H1 (cell line): ENCODE data around the gene NSFL1C. TPM values are rescaled to one million over a fixed set of nuclear protein-coding genes. Genes with fewer than 3 reads are reported as not detected.

Experiments
- CTCF ChIA-PET: fragments of 300-600 bp; sonication (Branson Sonifier 250); formaldehyde crosslinking; loops from one replicate; lab custom pipeline; 2021; ENCODE audit not compliant: partially characterized antibody; lab: Charles Lee
- POLR2A ChIA-PET: fragments of 300-600 bp; sonication (Branson Sonifier 250); formaldehyde crosslinking; loops from one replicate; lab custom pipeline; 2021; ENCODE audit warnings: inconsistent platforms; ENCODE audit not compliant: partially characterized antibody; lab: Charles Lee
- DNase-seq, 2 experiments: peaks; one replicate each; pipeline versions ENCODE4 v3.0.0 to v3.0.0-alpha.2; 2010 to 2022; ENCODE audit warnings: low spot score in 2 of 2, low read depth in 1 of 2, mixed read lengths in 1 of 2
- FAIRE-seq: peaks from 2 replicates; lab custom pipeline; 2011; peaks lifted over from hg19 to GRCh38; lab: Jason Lieb, UNC
- H2AFZ ChIP-seq: 2 replicates; pipeline ENCODE4 v1.8.1; 2012; ENCODE audit warnings: low read length, inconsistent platforms
- H2AK5ac ChIP-seq: 2 replicates; pipeline ENCODE4 v1.6.1; 2013; ENCODE audit warnings: low read depth, low read length
- H2BK120ac ChIP-seq: replicated peaks from 2 replicates; pipeline ENCODE3; 2013; ENCODE audit warnings: low read depth, low read length, inconsistent platforms
- H2BK12ac ChIP-seq: 2 replicates; pipeline ENCODE4 v1.6.1; 2013; ENCODE audit warnings: low read depth, low read length
- H2BK15ac ChIP-seq: 2 replicates; pipeline ENCODE4 v1.6.1; 2013; ENCODE audit warnings: low read length
- H2BK20ac ChIP-seq: 2 replicates; pipeline ENCODE4 v1.6.1; 2013; ENCODE audit warnings: low read length
- H2BK5ac ChIP-seq: 2 replicates; pipeline ENCODE4 v1.6.1; 2013; ENCODE audit warnings: low read depth, low read length
- H3K14ac ChIP-seq: 2 replicates; pipeline ENCODE4 v1.6.1; 2013; ENCODE audit warnings: inconsistent platforms; ENCODE audit not compliant: insufficient read length
- H3K18ac ChIP-seq: 2 replicates; pipeline ENCODE4 v1.6.1; 2013; ENCODE audit warnings: low read length; ENCODE audit errors: extremely low read depth
- H3K23ac ChIP-seq: 2 replicates; pipeline ENCODE4 v1.6.1; 2013; ENCODE audit warnings: inconsistent platforms; ENCODE audit not compliant: insufficient read length
- H3K23me2 ChIP-seq: 2 replicates; pipeline ENCODE4 v1.6.1; 2013; ENCODE audit warnings: low read depth, low read length
- H3K27ac ChIP-seq: 2 replicates; pipeline ENCODE4 v1.6.1; 2011; ENCODE audit warnings: low read depth, low read length, inconsistent platforms
- H3K27me3 ChIP-seq, 4 experiments: replicated peaks in 1 of 4; 1 replicate in 1 of 4; 2 replicates in 3 of 4; pipeline versions ENCODE4 v1.6.1 to v1.8.1; 2011 to 2013; ENCODE audit warnings: low read length in 3 of 4, mild to moderate bottlenecking in 3 of 4, inconsistent platforms in 2 of 4, mixed read lengths in 2 of 4, moderate library complexity in 1 of 4; ENCODE audit not compliant: control insufficient read depth in 3 of 4, insufficient read depth in 3 of 4; ENCODE audit errors: extremely low read depth in 1 of 4
- H3K36me3 ChIP-seq, 4 experiments: 2 replicates each; pipeline versions ENCODE4 v1.6.1 to v1.8.1; 2011 to 2013; ENCODE audit warnings: mild to moderate bottlenecking in 4 of 4, low read length in 3 of 4, moderate library complexity in 2 of 4, control low read depth in 1 of 4, inconsistent platforms in 1 of 4; ENCODE audit not compliant: insufficient read depth in 4 of 4, control insufficient read depth in 2 of 4
- H3K4ac ChIP-seq: replicated peaks from 2 replicates; pipeline ENCODE3; 2013; ENCODE audit warnings: low read length, low read depth, mixed read lengths, inconsistent platforms; ENCODE audit not compliant: insufficient read length
- H3K4me1 ChIP-seq, 4 experiments: replicated peaks in 1 of 4; 1 replicate in 1 of 4; 2 replicates in 3 of 4; pipeline versions ENCODE4 v1.6.1 to v1.8.1; 2011 to 2013; ENCODE audit warnings: low read length in 3 of 4, inconsistent platforms in 2 of 4, mixed read lengths in 1 of 4; ENCODE audit not compliant: insufficient read depth in 4 of 4, control insufficient read depth in 3 of 4
- H3K4me2 ChIP-seq, 2 experiments: 2 replicates each; pipeline versions ENCODE4 v1.6.1 to v1.8.1; 2011 to 2013; ENCODE audit warnings: low read depth in 2 of 2, low read length in 2 of 2, control low read depth in 1 of 2, inconsistent platforms in 1 of 2, mild to moderate bottlenecking in 1 of 2; ENCODE audit not compliant: insufficient read depth in 1 of 2
- H3K4me3 ChIP-seq, 4 experiments: fragments of 200-600, 300-600 bp in 1 of 4; sonication (generic), shearing (Covaris generic), sonication (Bioruptor Twin) in 1 of 4; 2 replicates each; pipeline versions ENCODE4 v1.5.1 to v1.8.1; 2011 to 2016; ENCODE audit warnings: low read length in 4 of 4, low read depth in 3 of 4, control low read depth in 2 of 4, inconsistent platforms in 2 of 4, mild to moderate bottlenecking in 2 of 4, mixed read lengths in 1 of 4, moderate library complexity in 1 of 4; ENCODE audit not compliant: insufficient read depth in 2 of 4; ENCODE audit errors: extremely low read depth in 1 of 4
- H3K56ac ChIP-seq: replicated peaks from 2 replicates; pipeline ENCODE3; 2013; ENCODE audit warnings: low read depth, mild to moderate bottlenecking, mixed read lengths, low read length, inconsistent platforms; ENCODE audit not compliant: insufficient read length
- H3K79me1 ChIP-seq: 2 replicates; pipeline ENCODE4 v1.6.1; 2013; ENCODE audit warnings: low read depth, low read length, control low read depth
- H3K79me2 ChIP-seq, 2 experiments: 2 replicates each; pipeline versions ENCODE4 v1.6.1 to v1.8.1; 2012 to 2013; ENCODE audit warnings: low read length in 2 of 2, mild to moderate bottlenecking in 2 of 2, inconsistent platforms in 1 of 2; ENCODE audit not compliant: insufficient read depth in 2 of 2, control insufficient read depth in 1 of 2
- H3K9ac ChIP-seq, 4 experiments: replicated peaks in 1 of 4; 1 replicate in 1 of 4; 2 replicates in 3 of 4; pipeline versions ENCODE4 v1.6.1 to v1.8.1; 2011 to 2013; ENCODE audit warnings: low read depth in 3 of 4, low read length in 3 of 4, control low read depth in 2 of 4, mild to moderate bottlenecking in 2 of 4, moderate library complexity in 2 of 4, inconsistent platforms in 1 of 4; ENCODE audit errors: extremely low read depth in 1 of 4
- H3K9me3 ChIP-seq, 2 experiments: 2 replicates each; pipeline versions ENCODE4 v1.6.1 to v1.8.1; 2012 to 2013; ENCODE audit warnings: mild to moderate bottlenecking in 2 of 2, moderate library complexity in 2 of 2, control low read depth in 1 of 2, inconsistent platforms in 1 of 2, low read depth in 1 of 2, low read length in 1 of 2, mixed read lengths in 1 of 2; ENCODE audit not compliant: insufficient read depth in 2 of 2
- H4K20me1 ChIP-seq, 2 experiments: replicated peaks in 1 of 2; 2 replicates each; pipeline versions ENCODE3 to v1.8.1; 2011 to 2013; ENCODE audit warnings: inconsistent platforms in 2 of 2, low read length in 2 of 2, mild to moderate bottlenecking in 1 of 2; ENCODE audit not compliant: insufficient read depth in 2 of 2, control insufficient read depth in 1 of 2
- H4K5ac ChIP-seq: 2 replicates; pipeline ENCODE4 v1.6.1; 2013; ENCODE audit warnings: low read length, low read depth, mixed read lengths, inconsistent platforms; ENCODE audit not compliant: insufficient read length
- H4K8ac ChIP-seq: 2 replicates; pipeline ENCODE4 v1.8.0; 2013; ENCODE audit warnings: mild to moderate bottlenecking, moderate library complexity, low read length, inconsistent platforms; ENCODE audit not compliant: insufficient read depth; ENCODE audit errors: extremely low read depth
- H4K91ac ChIP-seq: replicated peaks from 2 replicates; pipeline ENCODE3; 2013; ENCODE audit warnings: low read length, mixed read lengths, inconsistent platforms; ENCODE audit not compliant: insufficient read length
- EZH2 ChIP-seq: fragments of 200-600 bp; sonication (generic); IDR thresholded peaks from 2 replicates; pipeline ENCODE4 v1.7.1; 2012; ENCODE audit warnings: low read depth, mild to moderate bottlenecking, moderate library complexity, low read length, inconsistent platforms; ENCODE audit not compliant: severe bottlenecking
- KDM4A ChIP-seq: IDR thresholded peaks from one replicate; pipeline ENCODE4 v1.7.1; 2012; ENCODE audit warnings: low read depth, mild to moderate bottlenecking, moderate library complexity, low read length, inconsistent platforms; ENCODE audit not compliant: severe bottlenecking
- PHF8 ChIP-seq: fragments of 200-600 bp; sonication (generic); conservative IDR thresholded peaks from 2 replicates; pipeline ENCODE4 v1.7.1; 2012; ENCODE audit warnings: low read depth, mild to moderate bottlenecking, inconsistent platforms, low read length, moderate library complexity
- SAP30 ChIP-seq: fragments of 300-600 bp; sonication (generic); IDR thresholded peaks from 2 replicates; pipeline ENCODE4 v1.7.1; 2012; ENCODE audit warnings: low read length, moderate library complexity, mild to moderate bottlenecking, inconsistent platforms; ENCODE audit not compliant: insufficient read depth, insufficient replicate concordance
- SP1 ChIP-seq: IDR thresholded peaks from 2 replicates; pipeline ENCODE4 v1.6.1; 2011; ENCODE audit warnings: low read depth, low read length
- YY1 ChIP-seq: IDR thresholded peaks from 2 replicates; pipeline ENCODE4 v1.6.1; 2011; ENCODE audit warnings: low read depth, mild to moderate bottlenecking, low read length
- WGBS, 2 experiments: shearing (Covaris generic) in 1 of 2; methylation state at CpG; one replicate each; pipeline versions ENCODE4 v1.1.6 to v1.1.7; 2013 to 2015; ENCODE audit warnings: low lambda C conversion rate in 2 of 2, mixed read lengths in 2 of 2, inconsistent platforms in 1 of 2, low coverage in 1 of 2, missing lambda C conversion rate in 1 of 2; ENCODE audit not compliant: insufficient replicate concordance in 2 of 2, insufficient coverage in 1 of 2, insufficient read length in 1 of 2; ENCODE audit errors: extremely low coverage in 1 of 2, missing lambda C conversion rate in 1 of 2; 5-methylcytosine and 5-hydroxymethylcytosine counted together
- polyA plus RNA-seq, 7 experiments: library from polyadenylated mRNA; depleted of rRNA in 3 of 7; stranded (reverse) in 5 of 7; unstranded in 2 of 7; fragments of >200 nt in 5 of 7; fragments of 200-250 nt in 2 of 7; gene quantifications; 1 replicate in 5 of 7; 2 replicates in 1 of 7; 4 replicates in 1 of 7; pipeline versions ENCODE4 v1.2.1 to v1.2.3, GENCODE V29; 2011 to 2013; ENCODE audit warnings: missing spikeins in 2 of 7, mixed read lengths in 2 of 7
- total RNA-seq: library from RNA; stranded (reverse); fragmentation: NEBNext Ultra II Directional; extraction: Animal tissue kit (Norgen Biotek cat#: 25700); gene quantifications from 2 replicates; pipeline ENCODE4 v1.2.1, GENCODE V29; 2021

NSFL1C gene
- total and polyA plus RNA-seq, 2 of the 8 experiments (the other 6 are each of a cell fraction or from before 2014, with no cell fraction given) = 21.6 to 98.0 TPM

- no peak overlapping the region for H3K9ac ChIP-seq
- ChIA-PET CTCF (interaction anchor here (1.3 kb wide), 1 partner anchor 25 kb away, joined by 10 read pairs; no protein-coding TSS in a partner anchor), POLR2A (no interaction called here)
- no peaks in the 10 kb centered on the region for H3K23me2 ChIP-seq
- H3K27ac ChIP-seq = no peak overlapping the region
- no peak overlapping the region for H3K56ac ChIP-seq
- no peak overlapping the region for H4K91ac ChIP-seq
- no peak overlapping the region for H2BK120ac ChIP-seq
- no peaks in the 10 kb centered on the region for H3K36me3 ChIP-seq
- no peaks in the 10 kb centered on the region for H4K20me1 ChIP-seq
- 91% methylated on average over 4 of the region's 4 CpGs; no CpG with 5 or more reads in 1 of the 2 experiments for WGBS, 2 experiments
- H2BK5ac ChIP-seq = no peak overlapping the region
- H3K27me3 ChIP-seq = no peaks in the 10 kb centered on the region
- H2AFZ ChIP-seq = no peak overlapping the region
- DNase-seq = no peak
- no peak for TF ChIP-seq PHF8
- no peak for TF ChIP-seq YY1
- TF ChIP-seq SP1 = no peak
- TF ChIP-seq EZH2 = no peak
- no peak for TF ChIP-seq KDM4A
- no peak for TF ChIP-seq SAP30
- no peak overlapping the region for H3K4me3 ChIP-seq
- H4K5ac ChIP-seq = no peak overlapping the region
- H3K4ac ChIP-seq = no peak overlapping the region
- H3K18ac ChIP-seq = no peak overlapping the region
- no peak for FAIRE-seq
- H3K4me1 ChIP-seq = no peaks in the 10 kb centered on the region
- H2AK5ac ChIP-seq = no peak overlapping the region
- no peak overlapping the region for H2BK15ac ChIP-seq
- no peak overlapping the region for H2BK20ac ChIP-seq
- no peak overlapping the region for H3K14ac ChIP-seq
- H3K79me2 ChIP-seq = no peaks in the 10 kb centered on the region
- H3K23ac ChIP-seq = no peak overlapping the region
- no peak overlapping the region for H4K8ac ChIP-seq
- H3K4me2 ChIP-seq = no peak overlapping the region
- H3K79me1 ChIP-seq = no peaks in the 10 kb centered on the region
- no peak overlapping the region for H2BK12ac ChIP-seq
- H3K9me3 ChIP-seq = no peaks in the 10 kb centered on the region
These were observed 11.9 kb upstream of the NSFL1C start for GRCh38 chr20:1478566-1478965.
